Measurements from ENCODE around the gene TCERG1L.
"Not testable (repeated sequence)": the region's sequence is repeated elsewhere in the genome, so short reads cannot be mapped to it uniquely, and the experiment has no call there.

TCERG1L gene

GRCh38 chr10:131246089-131246488, 65.4 kb downstream of the TCERG1L start:
- Histone ChIP-seq H3K9me3 (ENCODE audit: control insufficient read depth in 1 of 2, low read length in 2 of 2) (no peaks in the 10 kb centered on the region), H3K27ac (ENCODE audit: low read length) (no peak overlapping the region), H3K27me3 (ENCODE audit: low read depth, low read length) (no peaks in the 10 kb centered on the region), H3K4me1 (ENCODE audit: control insufficient read depth in 1 of 2, insufficient read depth in 2 of 2, low read length in 2 of 2) (no peaks in the 10 kb centered on the region), H3K4me3 (ENCODE audit: low read depth in 1 of 2, low read length in 2 of 2) (no peak overlapping the region), H3K36me3 (ENCODE audit: control insufficient read depth in 1 of 2, insufficient read depth in 2 of 2, low read length in 2 of 2) (no peaks in the 10 kb centered on the region)

GRCh38 chr10:131245475-131246059, 66.0 kb downstream of the TCERG1L start:
- Histone ChIP-seq H3K27ac (ENCODE audit: low read length) (no peak overlapping the region), H3K4me3 (ENCODE audit: low read depth in 1 of 2, low read length in 2 of 2) (no peak overlapping the region), H3K9me3 (ENCODE audit: control insufficient read depth in 1 of 2, low read length in 2 of 2) (no peaks in the 10 kb centered on the region), H3K4me1 (ENCODE audit: control insufficient read depth in 1 of 2, insufficient read depth in 2 of 2, low read length in 2 of 2) (no peaks in the 10 kb centered on the region), H3K27me3 (ENCODE audit: low read depth, low read length) (no peaks in the 10 kb centered on the region), H3K36me3 (ENCODE audit: control insufficient read depth in 1 of 2, insufficient read depth in 2 of 2, low read length in 2 of 2) (no peaks in the 10 kb centered on the region)

DNA sequence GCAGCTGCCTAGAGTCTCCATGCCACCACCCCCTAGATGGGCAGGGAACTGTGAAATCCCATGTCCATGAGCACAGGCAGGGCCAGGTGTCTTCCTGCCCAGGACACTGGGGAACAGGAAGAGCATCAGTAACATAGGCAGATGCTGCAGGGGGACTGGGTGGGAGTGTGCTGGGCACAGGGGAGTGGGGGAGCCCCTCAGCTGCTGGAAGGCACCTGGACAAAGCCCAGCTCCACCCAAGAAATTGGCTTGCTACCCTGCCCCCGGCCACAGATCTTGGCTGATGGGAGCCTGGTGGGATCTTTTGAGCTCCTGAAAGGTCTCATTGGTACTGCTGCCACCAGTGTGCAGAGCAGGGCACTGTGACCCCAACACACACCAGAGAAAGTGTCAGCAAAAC, 66.7 kb downstream of the TCERG1L start:
- Histone ChIP-seq H3K36me3 (ENCODE audit: control insufficient read depth in 1 of 2, insufficient read depth in 2 of 2, low read length in 2 of 2) (no peaks in the 10 kb centered on the region), H3K27ac (ENCODE audit: low read length) (no peak overlapping the region), H3K4me3 (ENCODE audit: low read depth in 1 of 2, low read length in 2 of 2) (no peak overlapping the region), H3K9me3 (ENCODE audit: control insufficient read depth in 1 of 2, low read length in 2 of 2) (no peaks in the 10 kb centered on the region), H3K27me3 (ENCODE audit: low read depth, low read length) (no peaks in the 10 kb centered on the region), H3K4me1 (ENCODE audit: control insufficient read depth in 1 of 2, insufficient read depth in 2 of 2, low read length in 2 of 2) (no peaks in the 10 kb centered on the region)

GRCh38 chr10:131243076-131243475, 68.4 kb downstream of the TCERG1L start:
- H3K4me1 ChIP-seq (ENCODE audit: control insufficient read depth in 1 of 2, insufficient read depth in 2 of 2, low read length in 2 of 2): no peaks in the 10 kb centered on the region
- H3K9me3 ChIP-seq (ENCODE audit: control insufficient read depth in 1 of 2, low read length in 2 of 2): no peaks in the 10 kb centered on the region
- H3K36me3 ChIP-seq (ENCODE audit: control insufficient read depth in 1 of 2, insufficient read depth in 2 of 2, low read length in 2 of 2): no peaks in the 10 kb centered on the region
- no peak overlapping the region for H3K27ac ChIP-seq (ENCODE audit: low read length)
- no peaks in the 10 kb centered on the region for H3K27me3 ChIP-seq (ENCODE audit: low read depth, low read length)
- H3K4me3 ChIP-seq (ENCODE audit: low read depth in 1 of 2, low read length in 2 of 2): no peak overlapping the region

DNA sequence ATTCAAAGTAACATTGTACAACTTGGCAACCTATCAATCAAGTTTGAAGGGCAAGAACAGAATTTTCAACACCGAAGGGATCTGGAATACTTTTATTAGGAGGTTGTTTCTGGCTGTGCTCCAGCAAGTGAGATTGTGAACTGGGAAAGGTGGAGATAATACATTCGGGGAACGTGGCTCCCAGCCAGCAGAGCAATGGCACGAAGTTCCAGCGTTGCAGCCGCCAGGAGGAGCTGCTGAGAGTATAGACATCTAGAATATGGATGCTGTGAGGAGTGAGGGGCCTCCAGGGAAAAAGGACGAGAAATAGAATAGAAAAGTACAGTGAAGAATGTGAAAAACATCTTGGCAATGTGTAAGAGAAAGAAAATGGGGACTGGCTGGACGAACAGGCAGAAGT, 69.5 kb downstream of the TCERG1L start:
- H3K27me3 ChIP-seq (ENCODE audit: low read depth, low read length): no peaks in the 10 kb centered on the region
- no peaks in the 10 kb centered on the region for H3K4me1 ChIP-seq (ENCODE audit: control insufficient read depth in 1 of 2, insufficient read depth in 2 of 2, low read length in 2 of 2)
- no peaks in the 10 kb centered on the region for H3K36me3 ChIP-seq (ENCODE audit: control insufficient read depth in 1 of 2, insufficient read depth in 2 of 2, low read length in 2 of 2)
- H3K27ac ChIP-seq (ENCODE audit: low read length): no peak overlapping the region
- H3K9me3 ChIP-seq (ENCODE audit: control insufficient read depth in 1 of 2, low read length in 2 of 2): no peaks in the 10 kb centered on the region
- H3K4me3 ChIP-seq (ENCODE audit: low read depth in 1 of 2, low read length in 2 of 2): no peak overlapping the region

DNA sequence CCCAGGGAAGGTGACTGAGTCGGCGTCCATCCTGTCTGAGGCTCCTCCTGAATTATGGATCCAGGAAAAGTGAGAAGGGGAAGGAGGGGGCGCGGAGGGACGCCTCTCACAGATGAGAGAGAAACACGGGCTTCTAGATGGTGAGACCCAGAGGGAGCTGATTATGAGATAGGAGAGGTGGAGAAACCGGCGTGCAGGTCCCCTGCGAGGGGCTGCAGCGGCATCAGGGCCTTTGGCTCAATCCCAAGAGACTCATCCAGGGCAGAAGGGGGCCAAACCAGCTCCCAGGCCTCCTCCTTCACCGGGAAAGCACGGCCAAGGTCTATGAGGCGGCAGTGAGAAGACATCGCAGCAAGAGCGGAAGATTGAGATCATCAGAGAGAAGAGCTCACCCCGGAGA, 70.8 kb downstream of the TCERG1L start:
- no peaks in the 10 kb centered on the region for H3K9me3 ChIP-seq (ENCODE audit: control insufficient read depth in 1 of 2, low read length in 2 of 2)
- H3K4me3 ChIP-seq (ENCODE audit: low read depth in 1 of 2, low read length in 2 of 2): no peak overlapping the region
- H3K27ac ChIP-seq (ENCODE audit: low read length): no peak overlapping the region
- no peaks in the 10 kb centered on the region for H3K36me3 ChIP-seq (ENCODE audit: control insufficient read depth in 1 of 2, insufficient read depth in 2 of 2, low read length in 2 of 2)
- H3K27me3 ChIP-seq (ENCODE audit: low read depth, low read length): no peaks in the 10 kb centered on the region
- H3K4me1 ChIP-seq (ENCODE audit: control insufficient read depth in 1 of 2, insufficient read depth in 2 of 2, low read length in 2 of 2): no peaks in the 10 kb centered on the region

DNA sequence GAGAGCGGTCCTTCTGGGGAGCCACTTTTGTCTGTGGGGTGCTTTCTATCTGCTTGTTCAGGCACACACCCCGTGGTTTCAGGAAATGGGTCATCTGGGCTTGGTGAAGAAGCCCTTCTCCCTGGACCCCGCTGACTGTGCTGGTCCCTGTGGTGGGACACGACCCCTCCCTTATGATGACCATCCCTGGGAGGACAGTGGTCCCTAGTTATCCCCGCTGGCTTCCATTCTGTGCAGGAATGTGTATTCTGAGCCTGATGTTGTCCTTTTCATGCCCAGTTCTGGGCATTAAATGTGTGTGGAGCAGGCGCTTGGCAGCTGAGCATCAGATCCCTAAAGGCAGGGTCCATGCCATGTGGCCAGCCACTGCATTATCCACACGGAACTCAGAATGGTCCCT, 71.6 kb downstream of the TCERG1L start:
- Histone ChIP-seq H3K27ac (ENCODE audit: low read length) (no peak overlapping the region), H3K4me1 (ENCODE audit: control insufficient read depth in 1 of 2, insufficient read depth in 2 of 2, low read length in 2 of 2) (no peaks in the 10 kb centered on the region), H3K4me3 (ENCODE audit: low read depth in 1 of 2, low read length in 2 of 2) (no peak overlapping the region), H3K9me3 (ENCODE audit: control insufficient read depth in 1 of 2, low read length in 2 of 2) (no peaks in the 10 kb centered on the region), H3K36me3 (ENCODE audit: control insufficient read depth in 1 of 2, insufficient read depth in 2 of 2, low read length in 2 of 2) (no peaks in the 10 kb centered on the region), H3K27me3 (ENCODE audit: low read depth, low read length) (no peaks in the 10 kb centered on the region)

- Histone ChIP-seq H3K27ac (ENCODE audit: low read length) (no peak overlapping the region), H3K9me3 (ENCODE audit: control insufficient read depth in 1 of 2, low read length in 2 of 2) (no peaks in the 10 kb centered on the region), H3K27me3 (ENCODE audit: low read depth, low read length) (no peaks in the 10 kb centered on the region), H3K36me3 (ENCODE audit: control insufficient read depth in 1 of 2, insufficient read depth in 2 of 2, low read length in 2 of 2) (no peaks in the 10 kb centered on the region), H3K4me3 (ENCODE audit: low read depth in 1 of 2, low read length in 2 of 2) (no peak overlapping the region), H3K4me1 (ENCODE audit: control insufficient read depth in 1 of 2, insufficient read depth in 2 of 2, low read length in 2 of 2) (no peaks in the 10 kb centered on the region)
Measured at GRCh38 chr10:131239450-131239849, 72.1 kb downstream of the TCERG1L start.

DNA sequence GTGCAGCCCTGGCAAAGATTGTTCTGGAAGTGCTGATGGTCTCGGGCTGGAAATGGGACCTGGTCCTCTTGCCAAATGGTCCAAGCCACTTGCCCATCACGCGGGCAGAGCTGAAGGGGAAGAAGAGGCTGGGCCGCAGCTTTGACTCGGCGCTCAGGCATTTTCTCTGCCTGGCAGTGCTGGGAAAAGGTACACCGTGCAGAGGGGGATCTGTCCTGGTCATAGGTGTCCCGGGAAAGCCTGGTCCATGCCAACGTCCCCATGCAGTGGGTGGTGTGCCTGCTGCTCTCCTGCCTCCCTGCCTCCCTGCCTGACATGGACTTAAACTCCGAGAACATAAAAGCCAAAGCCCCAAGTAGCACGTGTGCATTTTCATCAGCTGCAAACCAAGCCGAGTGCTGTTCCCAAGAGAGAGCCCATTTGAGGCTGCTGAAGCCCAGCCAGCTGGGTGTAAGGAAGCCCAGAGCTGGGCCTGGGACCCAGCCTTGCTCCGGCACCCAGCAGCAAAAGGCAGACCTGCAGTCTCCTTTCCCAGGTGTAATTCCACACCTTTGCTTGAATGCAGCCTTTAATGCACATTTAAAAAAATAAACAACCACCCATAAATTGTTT, 72.7 kb downstream of the TCERG1L start:
- Histone ChIP-seq H3K36me3 (ENCODE audit: control insufficient read depth in 1 of 2, insufficient read depth in 2 of 2, low read length in 2 of 2) (no peaks in the 10 kb centered on the region), H3K4me3 (ENCODE audit: low read depth in 1 of 2, low read length in 2 of 2) (no peak overlapping the region)

GRCh38 chr10:131237991-131238651, 73.4 kb downstream of the TCERG1L start:
- H3K36me3 ChIP-seq (ENCODE audit: control insufficient read depth in 1 of 2, insufficient read depth in 2 of 2, low read length in 2 of 2): no peaks in the 10 kb centered on the region
- H3K9me3 ChIP-seq (ENCODE audit: control insufficient read depth in 1 of 2, low read length in 2 of 2): peaks cover 0 to 2% of the 10 kb centered on the region in 2 donors
- no peak overlapping the region for H3K4me3 ChIP-seq (ENCODE audit: low read depth in 1 of 2, low read length in 2 of 2)
- no peak overlapping the region for H3K27ac ChIP-seq (ENCODE audit: low read length)
- no peaks in the 10 kb centered on the region for H3K27me3 ChIP-seq (ENCODE audit: low read depth, low read length)
- H3K4me1 ChIP-seq (ENCODE audit: control insufficient read depth in 1 of 2, insufficient read depth in 2 of 2, low read length in 2 of 2): no peaks in the 10 kb centered on the region

More for the DNA sequence above, 72.7 kb downstream of the TCERG1L start:
- Histone ChIP-seq H3K27ac (ENCODE audit: low read length) (no peak overlapping the region), H3K9me3 (ENCODE audit: control insufficient read depth in 1 of 2, low read length in 2 of 2) (peaks cover 0 to 1% of the 10 kb centered on the region in 2 donors), H3K4me1 (ENCODE audit: control insufficient read depth in 1 of 2, insufficient read depth in 2 of 2, low read length in 2 of 2) (no peaks in the 10 kb centered on the region), H3K27me3 (ENCODE audit: low read depth, low read length) (no peaks in the 10 kb centered on the region)

DNA sequence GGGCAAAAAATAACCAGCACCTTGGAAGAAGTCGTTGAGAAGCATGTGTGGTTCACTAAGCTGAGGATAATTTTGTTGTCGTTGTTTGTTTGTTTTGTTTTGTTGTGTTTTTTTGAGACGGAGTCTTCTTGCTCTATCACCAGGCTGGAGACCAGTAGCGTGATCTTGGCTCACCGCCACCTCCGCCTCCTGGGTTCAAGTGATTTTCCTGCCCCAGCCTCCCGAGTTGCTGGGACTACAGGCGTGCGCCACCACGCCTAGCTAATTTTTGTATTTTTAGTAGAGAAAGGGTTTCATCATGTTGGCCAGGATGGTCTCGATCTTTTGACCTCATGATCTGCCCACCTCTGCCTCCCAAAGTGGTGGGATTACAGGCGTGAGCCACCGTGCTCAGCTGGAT, 76.9 kb downstream of the TCERG1L start:
- not testable (repeated sequence) for H3K9me3 ChIP-seq (ENCODE audit: control insufficient read depth in 1 of 2, low read length in 2 of 2); H3K4me3 ChIP-seq (ENCODE audit: low read depth in 1 of 2, low read length in 2 of 2); H3K27ac ChIP-seq (ENCODE audit: low read length); H3K27me3 ChIP-seq (ENCODE audit: low read depth, low read length); H3K36me3 ChIP-seq (ENCODE audit: control insufficient read depth in 1 of 2, insufficient read depth in 2 of 2, low read length in 2 of 2); H3K4me1 ChIP-seq (ENCODE audit: control insufficient read depth in 1 of 2, insufficient read depth in 2 of 2, low read length in 2 of 2)
